GM21723 (cell line): ENCODE data around the gene CMTM8.
"Not testable (repeated sequence)": the region's sequence is repeated elsewhere in the genome, so short reads cannot be mapped to it uniquely, and the experiment has no call there.

Experiments used
- ATAC-seq: cut with Tn5 transposase; IDR thresholded peaks from one replicate; pipeline ENCODE4 v1.9.1; 2021; ENCODE audit warnings: mild to moderate bottlenecking, moderate library complexity; ENCODE audit not compliant: unreplicated experiment

Gene CMTM8

DNA sequence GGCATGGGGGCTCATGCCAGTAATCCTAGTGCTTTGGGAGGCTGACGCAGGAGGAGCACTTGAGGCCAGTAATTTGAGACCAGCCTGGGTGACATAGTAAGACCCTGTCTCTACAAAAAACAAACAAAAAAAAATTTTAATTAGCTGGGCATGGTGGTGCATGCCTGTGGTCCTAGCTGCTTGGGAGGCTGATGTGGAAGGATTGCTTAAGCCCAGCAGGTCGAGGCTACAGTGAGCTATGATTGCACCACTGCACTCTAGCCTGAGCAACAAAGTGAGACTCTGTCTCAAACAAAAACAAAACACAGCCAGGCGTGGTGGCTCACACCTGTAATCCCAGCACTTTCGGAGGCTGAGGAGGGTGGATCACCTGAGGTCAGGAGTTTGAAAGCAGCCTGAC, 9.7 kb upstream of the CMTM8 start:
- ATAC-seq = not testable (repeated sequence)

DNA sequence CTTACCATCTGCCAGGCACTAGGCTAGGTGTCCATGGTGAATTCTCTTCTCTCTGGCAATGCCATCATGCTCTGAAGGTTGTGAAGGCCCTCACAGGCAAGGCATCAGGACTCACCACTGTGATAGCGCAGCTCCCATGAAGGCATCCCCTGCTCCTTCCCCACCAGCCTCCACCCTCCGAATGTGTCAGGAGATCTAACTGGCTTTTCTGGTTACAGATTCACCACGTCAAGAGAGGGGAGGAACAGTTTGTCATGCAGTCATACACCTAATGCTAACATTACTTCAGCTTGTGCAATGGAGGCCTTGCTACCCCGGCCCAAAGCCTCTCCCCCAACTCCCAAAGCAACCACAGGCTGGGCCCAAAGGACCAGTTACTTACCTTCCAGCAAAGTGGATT, 8.9 kb upstream of the CMTM8 start:
- ATAC-seq = no peak

- ATAC-seq = no peak
Observed at GRCh38 chr3:32236377-32236776, 2.1 kb upstream of the CMTM8 start.

- ATAC-seq = peak; percentile 14
Observed at GRCh38 chr3:32237670-32238452, 619 bp upstream of the CMTM8 start.

DNA sequence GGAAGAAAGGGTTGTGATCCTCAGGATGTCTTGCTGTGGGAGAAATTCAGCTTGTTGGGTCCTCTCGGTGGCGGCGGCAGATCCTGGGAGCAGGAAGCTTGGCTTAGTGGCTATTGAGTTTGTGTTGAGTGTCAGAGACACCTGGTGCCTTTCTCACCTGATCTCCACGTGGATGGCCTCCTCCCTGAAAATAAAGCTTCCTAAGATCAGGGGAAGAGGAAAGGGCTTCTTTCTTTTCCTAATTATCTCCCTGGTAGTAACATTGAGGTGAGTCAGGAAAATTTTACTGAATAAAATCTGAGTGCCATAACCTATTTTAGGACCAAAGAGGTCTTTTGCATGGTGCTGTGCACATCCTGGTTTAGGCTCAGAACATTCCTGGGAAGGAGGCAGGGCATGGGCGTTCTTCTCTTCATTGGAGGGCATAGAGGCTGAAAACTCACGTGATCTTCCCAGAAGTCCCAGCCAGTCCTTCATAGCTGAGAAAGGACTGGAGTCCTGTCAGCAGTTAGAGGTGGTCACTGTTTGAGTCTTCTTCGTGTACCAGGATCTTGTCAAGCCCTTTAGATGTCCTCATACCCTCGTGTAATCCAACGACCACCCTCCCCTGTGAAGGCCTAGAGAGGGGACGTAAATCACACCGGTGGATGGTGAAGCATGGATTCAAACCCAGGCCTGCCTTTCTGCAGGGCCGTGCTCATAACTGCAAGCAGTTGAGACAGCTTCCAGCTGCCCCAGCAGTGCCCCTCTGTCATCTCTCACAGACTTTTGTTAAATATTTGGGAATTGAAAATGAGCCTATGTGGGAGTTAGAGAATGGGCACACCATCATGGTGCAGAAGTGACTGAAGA, 1.1 kb downstream of the CMTM8 start:
- no peak for ATAC-seq

DNA sequence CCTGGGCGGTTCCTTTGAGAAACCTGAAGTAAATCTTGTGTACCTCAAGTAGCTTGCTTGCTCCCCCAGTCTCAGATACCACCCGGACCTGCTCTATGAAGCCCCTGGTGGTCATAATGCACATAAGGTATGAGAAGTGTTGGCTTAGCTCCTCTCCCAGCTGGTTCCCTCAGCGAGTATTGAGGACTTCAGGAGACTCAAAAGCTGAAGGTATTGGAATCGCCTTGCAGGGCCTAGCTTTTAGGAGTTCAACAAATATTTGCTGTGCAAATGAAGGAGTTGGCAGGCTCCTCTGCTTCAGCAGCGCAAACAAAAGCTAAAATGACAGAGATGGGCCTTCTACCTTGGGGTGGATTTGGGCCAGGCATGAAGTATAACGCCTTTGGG, 1.7 kb downstream of the CMTM8 start:
- ATAC-seq = no peak

GRCh38 chr3:32241100-32241499, 2.6 kb downstream of the CMTM8 start:
- no peak for ATAC-seq

- ATAC-seq = no peak
Observed at GRCh38 chr3:32243519-32243918, 5.0 kb downstream of the CMTM8 start.

DNA sequence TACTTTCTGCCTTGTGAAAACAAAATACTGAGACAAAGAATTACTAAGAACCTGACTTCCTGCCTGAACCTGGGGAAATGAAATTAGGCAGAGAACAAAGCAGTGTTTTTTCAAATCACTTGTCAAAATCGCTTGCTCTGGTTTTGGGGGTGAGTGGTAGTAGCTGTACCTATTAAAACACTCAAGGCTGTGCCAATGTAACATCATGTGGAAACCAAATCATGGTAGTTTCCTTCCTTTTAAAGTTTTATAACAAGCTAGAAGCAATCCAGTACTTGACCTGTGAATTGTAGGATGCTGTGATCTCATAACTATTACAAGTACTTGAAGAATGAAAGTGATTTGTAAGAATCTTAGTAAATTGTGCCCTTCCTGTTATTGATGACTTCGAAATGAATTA, 6.7 kb downstream of the CMTM8 start:
- no peak for ATAC-seq

DNA sequence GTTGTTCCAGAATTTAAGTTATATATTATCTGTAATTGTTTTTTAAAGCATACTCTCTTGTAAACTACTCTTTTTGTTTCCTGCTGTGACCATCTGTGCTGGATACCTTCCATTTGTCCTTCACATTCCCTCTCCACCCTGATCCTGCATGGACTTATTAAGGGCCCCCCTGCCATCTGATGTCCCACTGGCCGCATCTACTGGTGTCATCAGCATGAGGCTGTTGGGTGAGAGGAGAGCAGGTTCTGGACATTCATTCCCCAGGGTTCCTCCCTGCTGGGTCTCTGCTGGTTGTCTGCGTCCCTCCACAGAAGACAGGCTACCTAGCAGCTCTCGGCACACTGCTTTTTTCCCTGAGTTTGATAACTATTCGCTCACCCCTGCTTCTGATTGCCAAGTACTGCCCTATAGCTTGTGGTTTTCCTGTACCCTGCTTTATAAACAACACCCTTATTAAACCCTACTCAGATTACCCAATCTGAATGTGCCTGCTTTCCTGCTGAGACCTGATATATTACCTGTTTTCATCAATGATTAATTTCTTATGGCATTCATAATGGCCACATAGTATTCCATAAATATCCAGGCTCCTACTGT, 7.7 kb downstream of the CMTM8 start:
- ATAC-seq = no peak

DNA sequence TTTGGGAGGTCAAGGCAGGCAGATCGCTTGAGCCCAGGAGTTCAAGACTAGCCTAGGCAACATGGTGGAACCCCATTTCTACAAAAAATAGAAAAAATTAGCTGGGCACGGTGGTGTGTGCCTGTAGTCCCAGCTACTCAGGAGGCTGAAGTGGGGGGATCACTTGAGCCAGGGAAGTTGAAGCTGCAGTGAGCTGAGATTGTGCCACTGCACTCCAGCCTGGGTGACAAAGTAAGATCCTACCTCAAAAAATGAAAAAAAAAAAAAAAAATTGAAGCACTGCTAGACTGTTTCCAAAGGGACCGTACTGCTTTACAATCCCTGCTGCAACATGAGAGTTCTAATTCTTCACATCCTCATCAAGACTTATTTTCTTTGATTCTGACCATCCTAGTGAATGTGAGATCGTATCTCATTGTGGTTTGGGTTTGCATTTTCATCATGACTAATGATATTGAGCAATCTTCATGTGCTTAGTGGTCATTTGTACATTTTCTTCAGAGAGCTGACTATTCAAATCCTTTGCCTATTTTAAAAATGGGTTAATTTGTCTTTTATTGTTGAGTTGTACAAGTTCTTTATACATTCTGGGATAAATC, 10.8 kb downstream of the CMTM8 start:
- ATAC-seq = no peak

GRCh38 chr3:32254268-32254667, 15.8 kb downstream of the CMTM8 start:
- no peak for ATAC-seq

DNA sequence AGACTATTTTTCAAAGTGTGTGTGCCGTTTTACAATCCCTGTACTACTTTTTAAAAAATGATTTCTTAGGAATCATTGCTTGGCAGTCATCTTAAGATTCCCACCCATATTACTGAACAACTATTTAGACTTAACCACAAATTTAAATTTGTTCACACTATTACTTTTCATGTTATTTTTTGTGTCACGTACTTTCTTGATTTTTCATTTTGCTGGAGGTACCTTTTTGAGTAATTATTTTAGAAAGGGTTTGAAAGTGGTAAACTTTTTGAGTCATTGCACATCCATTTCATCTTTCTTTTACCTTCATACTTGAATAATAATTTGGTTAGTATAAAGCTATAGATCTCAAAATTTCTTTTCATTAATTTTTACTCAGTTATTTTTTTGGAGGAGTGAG, 16.9 kb downstream of the CMTM8 start:
- ATAC-seq = no peak

DNA sequence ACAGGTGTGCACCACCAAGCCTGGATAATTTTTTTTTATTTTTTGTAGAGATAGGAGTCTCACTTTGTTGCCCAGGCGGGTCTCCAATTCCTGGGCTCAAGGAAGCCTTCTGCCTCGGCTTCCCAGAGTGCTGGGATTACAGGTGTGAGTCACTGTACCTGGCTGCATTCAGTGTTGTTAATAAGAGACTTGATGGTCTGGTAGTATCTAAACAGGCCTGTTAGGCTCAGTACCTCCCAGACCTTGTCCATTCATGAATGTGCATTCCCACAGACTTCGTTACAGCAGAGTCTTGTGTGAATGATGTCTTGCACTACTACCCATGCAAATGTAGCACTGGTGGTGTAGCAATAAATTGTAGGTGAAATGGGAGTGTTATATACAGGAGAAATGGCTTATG, 17.7 kb downstream of the CMTM8 start:
- ATAC-seq = no peak

GRCh38 chr3:32257042-32257441, 18.6 kb downstream of the CMTM8 start:
- no peak for ATAC-seq

GRCh38 chr3:32257641-32258438, 19.4 kb downstream of the CMTM8 start:
- ATAC-seq = no peak

GRCh38 chr3:32258869-32259268, 20.4 kb downstream of the CMTM8 start:
- ATAC-seq = no peak

DNA sequence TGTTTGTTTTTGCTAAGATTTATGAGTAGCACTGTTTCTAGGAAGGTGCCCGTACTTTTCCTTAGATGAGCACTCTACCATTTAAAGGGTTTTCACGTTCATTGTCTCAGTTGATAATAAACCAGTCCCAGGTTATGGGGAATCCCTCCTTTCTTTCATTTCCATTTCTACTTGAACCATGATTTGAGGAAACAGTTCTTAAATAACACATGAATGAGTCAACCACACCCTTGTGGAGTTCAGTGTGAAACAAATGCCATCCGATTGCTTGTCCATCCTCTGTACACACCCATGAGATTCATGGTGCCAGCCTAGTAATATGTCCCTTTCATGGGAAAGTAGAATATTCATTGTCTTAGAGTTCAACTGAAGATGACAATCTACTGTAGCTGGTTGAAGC, 23.1 kb downstream of the CMTM8 start:
- no peak for ATAC-seq

DNA sequence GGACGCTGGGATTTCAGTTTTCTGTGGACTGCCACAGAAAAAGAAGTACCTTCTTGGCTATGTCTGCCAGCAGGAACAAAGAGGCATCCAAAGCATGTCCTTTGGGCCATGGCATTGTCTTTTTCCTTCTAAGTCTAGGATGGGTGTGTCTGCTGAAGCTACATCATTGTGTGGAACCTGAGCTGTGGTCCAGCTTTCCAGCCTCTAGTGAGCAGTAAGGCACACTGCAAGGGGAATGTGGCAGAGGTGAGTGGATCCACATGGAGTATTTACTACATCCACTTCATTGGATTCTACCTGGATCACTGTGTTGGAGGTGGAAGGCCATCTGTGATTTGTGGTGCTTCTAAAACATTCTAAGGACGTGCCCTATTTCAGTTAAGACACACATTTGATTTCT, 23.7 kb downstream of the CMTM8 start:
- no peak for ATAC-seq

GRCh38 chr3:32274306-32274705, 35.8 kb downstream of the CMTM8 start:
- no peak for ATAC-seq

DNA sequence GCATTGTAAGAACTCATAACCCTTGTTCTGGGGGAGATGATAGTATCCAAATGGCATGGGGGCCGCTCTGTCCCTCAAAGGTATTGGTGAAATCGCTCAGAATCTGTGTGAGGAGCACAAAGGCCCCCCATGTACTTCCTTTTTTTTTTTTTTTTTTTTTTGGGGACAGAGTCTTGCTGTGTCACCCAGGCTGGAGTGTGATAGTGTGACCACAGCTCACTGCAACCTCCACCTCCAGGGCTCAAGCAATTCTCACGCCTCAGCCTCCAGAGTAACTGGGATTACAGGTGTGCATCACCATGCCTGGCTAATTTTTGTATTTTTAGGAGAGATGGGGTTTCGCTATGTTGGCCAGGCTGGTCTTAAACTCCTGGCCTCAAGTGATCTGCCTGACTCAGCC, 37.0 kb downstream of the CMTM8 start:
- no peak for ATAC-seq
